ENCODE results near the gene KMT2A. TPM values are rescaled to one million over a fixed set of nuclear protein-coding genes. Genes with fewer than 3 reads are reported as not detected.
A peak's percentile ranks its signal among the peaks of the same experiment; 100 is the strongest.

KMT2A gene
- total and polyA plus RNA-seq, 10 of the 15 experiments (the other 5 are each of a cell fraction or from before 2014, with no cell fraction given): 6.1 to 56.9 (median 25.4) TPM

GRCh38 chr11:118435893-118436624 lies at the start of gene KMT2A (continued):
- no peak for TF ChIP-seq ZBTB4 (CRISPR knock-in tag; IDR thresholded peaks at IDR 0.05)
- TF ChIP-seq E4F1 (IDR thresholded peaks at IDR 0.05; ENCODE audit: borderline replicate concordance, partially characterized antibody): peak; percentile 49
- peak; percentile 49; the same call in 1 of the 2 replicates for TF ChIP-seq TCF7 (IDR thresholded peaks at IDR 0.05; ENCODE audit: borderline replicate concordance)
- peak; percentile 28; the same call in 1 of the 2 replicates for TF ChIP-seq ATF7 (IDR thresholded peaks at IDR 0.05; ENCODE audit: low read depth)
- TF ChIP-seq ZNF384 (IDR thresholded peaks at IDR 0.05; ENCODE audit: borderline replicate concordance, low read depth, low read length): no peak
- no peak for TF ChIP-seq RBBP5 (conservative IDR thresholded peaks at IDR 0.05)
- no peak for TF ChIP-seq CTCF (IDR thresholded peaks at IDR 0.05 in 2 of 3, conservative IDR thresholded peaks at IDR 0.05 in 1 of 3; ENCODE audit: control insufficient read depth in 2 of 3, extremely low read depth in 1 of 3, insufficient read depth in 1 of 3, low read depth in 3 of 3, low read length in 3 of 3)
- TF ChIP-seq BACH1 (IDR thresholded peaks at IDR 0.05; ENCODE audit: borderline replicate concordance): no peak; the same call in none of the 2 replicates
- TF ChIP-seq HDGF (IDR thresholded peaks at IDR 0.05): no peak
- TF ChIP-seq SIN3A (IDR thresholded peaks at IDR 0.05; ENCODE audit: low read depth, low read length): peak; percentile 37
- no peak for TF ChIP-seq PKNOX1 (IDR thresholded peaks at IDR 0.05)
- no peak for TF ChIP-seq MTA2 (IDR thresholded peaks at IDR 0.05; ENCODE audit: low read depth)
